IMR-90 (cell line): ENCODE measurements around the gene RAB30. TPM values are rescaled to one million over a fixed set of nuclear protein-coding genes. Genes with fewer than 3 reads are reported as not detected.

Experiments used
- ATAC-seq: fragments of 200-7000 bp; cut with Tn5 transposase; 2 replicates; pipeline ENCODE4 v1.9.1; 2020; ENCODE audit warnings: low read depth, mild to moderate bottlenecking, moderate library complexity
- BruUV-seq: library from RNA; stranded (reverse); fragments of 400-500 nt; replicated peaks from 2 replicates; lab custom pipeline; 2021; lab: Mats Ljungman, UMichigan
- CTCF ChIA-PET: fragments of 300-600 bp; formaldehyde crosslinking; extraction: SDS; loops from one replicate; lab custom pipeline; 2021; ENCODE audit warnings: antibody characterized with exemption; lab: Yijun Ruan, JAX
- POLR2A ChIA-PET: fragments of 300-600 bp; sonication (Branson Sonifier 250); formaldehyde crosslinking; loops from one replicate; lab custom pipeline; 2022; ENCODE audit warnings: antibody characterized with exemption; ENCODE audit not compliant: unreplicated experiment; lab: Charles Lee
- DNase-seq: peaks from one replicate; pipeline ENCODE4 v3.0.0; 2013
- H2AFZ ChIP-seq: replicated peaks from 2 replicates; pipeline ENCODE3; 2013; ENCODE audit warnings: low read length, mild to moderate bottlenecking; ENCODE audit not compliant: poor library complexity
- H2AK5ac ChIP-seq: 2 replicates; pipeline ENCODE4 v1.6.1; 2013; ENCODE audit warnings: low read depth, low read length, inconsistent platforms
- H2AK9ac ChIP-seq: replicated peaks from 2 replicates; pipeline ENCODE3; 2013; ENCODE audit warnings: mild to moderate bottlenecking, low read depth, low read length, moderate library complexity; ENCODE audit not compliant: poor library complexity
- H2BK120ac ChIP-seq: 2 replicates; pipeline ENCODE4 v1.6.1; 2013; ENCODE audit warnings: low read depth, low read length, inconsistent platforms
- H2BK15ac ChIP-seq: 3 replicates; pipeline ENCODE4 v1.6.1; 2013; ENCODE audit warnings: low read depth, low read length, inconsistent platforms
- H2BK20ac ChIP-seq: 2 replicates; pipeline ENCODE4 v1.6.1; 2013; ENCODE audit warnings: low read depth, mild to moderate bottlenecking, inconsistent platforms, low read length, moderate library complexity
- H2BK5ac ChIP-seq: 2 replicates; pipeline ENCODE4 v1.6.1; 2013; ENCODE audit warnings: mild to moderate bottlenecking, low read depth, low read length, inconsistent platforms; ENCODE audit not compliant: poor library complexity, severe bottlenecking
- H3K14ac ChIP-seq: replicated peaks from 2 replicates; pipeline ENCODE4 v1.6.1; 2013; ENCODE audit warnings: low read depth, low read length, inconsistent platforms
- H3K18ac ChIP-seq: 2 replicates; pipeline ENCODE4 v1.6.1; 2013; ENCODE audit warnings: low read depth, low read length, control low read depth
- H3K23ac ChIP-seq: 2 replicates; pipeline ENCODE4 v1.6.1; 2013; ENCODE audit warnings: low read depth, low read length, inconsistent platforms
- H3K27ac ChIP-seq: 2 replicates; pipeline ENCODE4 v1.5.1; 2013; ENCODE audit warnings: mild to moderate bottlenecking, control low read depth, low read length; ENCODE audit not compliant: insufficient read depth
- H3K27me3 ChIP-seq: 2 replicates; pipeline ENCODE4 v1.6.1; 2013; ENCODE audit warnings: low read length; ENCODE audit not compliant: control insufficient read depth, insufficient read depth
- H3K36me3 ChIP-seq: 2 replicates; pipeline ENCODE4 v1.6.1; 2013; ENCODE audit warnings: low read length, mixed read lengths; ENCODE audit not compliant: control insufficient read depth, insufficient read depth
- H3K4ac ChIP-seq: 2 replicates; pipeline ENCODE4 v1.6.1; 2013; ENCODE audit warnings: low read depth, low read length, inconsistent platforms
- H3K4me1 ChIP-seq: 2 replicates; pipeline ENCODE4 v1.6.1; 2013; ENCODE audit warnings: low read length, mixed read lengths; ENCODE audit not compliant: control insufficient read depth, insufficient read depth
- H3K4me2 ChIP-seq: 2 replicates; pipeline ENCODE4 v1.6.1; 2013; ENCODE audit warnings: low read depth, mild to moderate bottlenecking, control low read depth, low read length, moderate library complexity
- H3K4me3 ChIP-seq: 2 replicates; pipeline ENCODE4 v1.5.1; 2013; ENCODE audit warnings: low read depth, mild to moderate bottlenecking, control low read depth, low read length, moderate library complexity; ENCODE audit not compliant: insufficient read depth
- H3K56ac ChIP-seq: 2 replicates; pipeline ENCODE4 v1.6.1; 2013; ENCODE audit warnings: low read length, inconsistent platforms; ENCODE audit not compliant: insufficient read depth; ENCODE audit errors: extremely low read depth
- H3K79me1 ChIP-seq, 2 experiments: 2 replicates each; pipeline ENCODE4 v1.6.1; 2013; ENCODE audit warnings: low read length in 2 of 2, inconsistent platforms in 1 of 2, low read depth in 1 of 2
- H3K9ac ChIP-seq: 2 replicates; pipeline ENCODE4 v1.6.1; 2013; ENCODE audit warnings: low read depth, low read length, control low read depth
- H3K9me1 ChIP-seq: 2 replicates; pipeline ENCODE4 v1.6.1; 2013; ENCODE audit warnings: low read length, inconsistent platforms; ENCODE audit not compliant: insufficient read depth
- H3K9me3 ChIP-seq: 2 replicates; pipeline ENCODE4 v1.6.1; 2013; ENCODE audit warnings: low read length; ENCODE audit not compliant: control insufficient read depth, insufficient read depth
- H4K20me1 ChIP-seq: 2 replicates; pipeline ENCODE4 v1.6.1; 2013; ENCODE audit warnings: low read length, inconsistent platforms; ENCODE audit not compliant: insufficient read depth
- H4K5ac ChIP-seq: 2 replicates; pipeline ENCODE4 v1.6.1; 2013; ENCODE audit warnings: mild to moderate bottlenecking, low read depth, low read length, control low read depth
- H4K8ac ChIP-seq, 2 experiments: 2 replicates each; pipeline ENCODE4 v1.6.1; 2013; ENCODE audit warnings: low read depth in 2 of 2, low read length in 2 of 2, control low read depth in 1 of 2, inconsistent platforms in 1 of 2
- H4K91ac ChIP-seq: 2 replicates; pipeline ENCODE4 v1.6.1; 2013; ENCODE audit warnings: low read depth, low read length, inconsistent platforms; ENCODE audit not compliant: insufficient read depth
- BHLHE40 ChIP-seq: fragments of 150-350 bp; IDR thresholded peaks from 2 replicates; pipeline ENCODE4 v1.6.1; 2016; ENCODE audit warnings: mild to moderate bottlenecking, low read depth, low read length
- FOS ChIP-seq: fragments of 150-350 bp; IDR thresholded peaks from 2 replicates; pipeline ENCODE4 v1.6.1; 2016; ENCODE audit warnings: low read depth, low read length
- MAFK ChIP-seq: IDR thresholded peaks from 2 replicates; pipeline ENCODE4 v1.6.1; 2012; ENCODE audit warnings: low read depth, low read length, improper control_type of control experiment
- MXI1 ChIP-seq: IDR thresholded peaks from 2 replicates; pipeline ENCODE4 v1.6.1; 2012; ENCODE audit warnings: low read depth, mild to moderate bottlenecking, low read length, moderate library complexity, borderline replicate concordance
- RAD21 ChIP-seq: IDR thresholded peaks from 2 replicates; pipeline ENCODE4 v1.6.1; 2012; ENCODE audit warnings: low read length, improper control_type of control experiment
- RFX5 ChIP-seq: IDR thresholded peaks from 2 replicates; pipeline ENCODE4 v1.8.0; 2012; ENCODE audit warnings: low read depth, mild to moderate bottlenecking, low read length, moderate library complexity
- USF2 ChIP-seq: fragments of 150-350 bp; IDR thresholded peaks from 2 replicates; pipeline ENCODE4 v1.6.1; 2017; ENCODE audit warnings: mild to moderate bottlenecking, antibody characterized with exemption, low read length, low read depth
- dilution Hi-C: fragments of 300-500 bp; cut with HindIII; formaldehyde crosslinking; loops from one replicate; pipeline ENCODE4 v1.14.3; 2018; ENCODE audit warnings: low sequenced_read_pairs; ENCODE audit not compliant: unreplicated experiment
- in situ Hi-C: fragments of 300-500 bp; cut with MboI; formaldehyde crosslinking; loops from 3 replicates; pipeline ENCODE4 v1.14.3; 2019; ENCODE audit warnings: low sequenced_read_pairs, inconsistent platforms, mixed read lengths
- intact Hi-C: fragments of 100-400 bp; cut with micrococcal nuclease; formaldehyde crosslinking; loops from 2 replicates; pipeline ENCODE4 v1.10.0; 2022
- polyA plus RNA-seq, 3 experiments: library from polyadenylated mRNA; depleted of rRNA; stranded (reverse); fragments of >200 nt; gene quantifications; 2 replicates each; pipeline ENCODE4 v1.2.3, GENCODE V29; 2012; ENCODE audit warnings: low replicate concordance in 1 of 3
- total RNA-seq: library from RNA; depleted of rRNA; stranded (reverse); fragments of >200 nt; gene quantifications from 2 replicates; pipeline ENCODE4 v1.2.3, GENCODE V29; 2012

Gene RAB30
- total and polyA plus RNA-seq, 2 of the 4 experiments (the other 2 are of a cell fraction) = 7.2 to 25.6 TPM

GRCh38 chr11:82949352-82949751, 122.3 kb downstream of the RAB30 start:
- H3K9ac ChIP-seq = no peak overlapping the region
- H3K14ac ChIP-seq = no peak overlapping the region
- no peak overlapping the region for H3K4ac ChIP-seq
- no peak overlapping the region for H3K4me3 ChIP-seq
- no peaks in the 10 kb centered on the region for H3K4me1 ChIP-seq
- no peaks in the 10 kb centered on the region for H3K27me3 ChIP-seq
- H2AK9ac ChIP-seq = no peak overlapping the region
- H4K20me1 ChIP-seq = no peaks in the 10 kb centered on the region
- H2BK120ac ChIP-seq = no peak overlapping the region
- intact Hi-C loops (no loop called here), in situ Hi-C loops (no loop called here), dilution Hi-C loops (no loop called here)
- H3K56ac ChIP-seq = no peak overlapping the region
- POLR2A ChIA-PET = no interaction called here
- H2AFZ ChIP-seq = no peak overlapping the region
- no peaks in the 10 kb centered on the region for H3K79me1 ChIP-seq
- no peak overlapping the region for H3K18ac ChIP-seq
- H4K8ac ChIP-seq = no peak overlapping the region
- TF ChIP-seq USF2 (no peak), BHLHE40 (no peak), MXI1 (no peak), MAFK (no peak), FOS (no peak), RFX5 (no peak), RAD21 (no peak)
- no peak overlapping the region for H3K4me2 ChIP-seq
- H2AK5ac ChIP-seq = no peak overlapping the region
- no peak overlapping the region for H2BK5ac ChIP-seq
- H3K36me3 ChIP-seq = no peaks in the 10 kb centered on the region
- BruUV-seq = no TSS peak
- H3K23ac ChIP-seq = no peak overlapping the region
- H2BK20ac ChIP-seq = no peak overlapping the region
- no peak overlapping the region for H3K27ac ChIP-seq
- no peaks in the 10 kb centered on the region for H3K9me1 ChIP-seq
- DNase-seq (no peak), ATAC-seq (no peak)
- no peak overlapping the region for H4K91ac ChIP-seq
- CTCF ChIA-PET = no interaction called here
- H3K9me3 ChIP-seq = peaks cover 2% of the 10 kb centered on the region; the same call in 1 of the 2 replicates
- no peak overlapping the region for H4K5ac ChIP-seq
- no peak overlapping the region for H2BK15ac ChIP-seq
